Measurements from ENCODE around the gene TRIM10.

Gene TRIM10

GRCh38 chr6:30160785-30161531 is at the start of gene TRIM10:
Gene TRIM10 (minus strand): TSS chr6:30161211. CDS start chr6:30160858, 353 bp downstream.
- no peak for DNase-seq (ENCODE audit: low read depth)

GRCh38 chr6:30207619-30208295 is 46.7 kb upstream of the TRIM10 start:
- DNase-seq (ENCODE audit: low read depth) = no peak

- DNase-seq (ENCODE audit: low read depth) = no peak
Measured at GRCh38 chr6:30206799-30207618, 46.0 kb upstream of the TRIM10 start.

- DNase-seq (ENCODE audit: low read depth) = no peak
Measured at GRCh38 chr6:30206152-30206551, 45.1 kb upstream of the TRIM10 start.

- DNase-seq (ENCODE audit: low read depth) = no peak
Measured at GRCh38 chr6:30204116-30204515, 43.1 kb upstream of the TRIM10 start.

GRCh38 chr6:30202366-30202765 is 41.4 kb upstream of the TRIM10 start:
- DNase-seq (ENCODE audit: low read depth) = no peak

- no peak for DNase-seq (ENCODE audit: low read depth)
Measured at GRCh38 chr6:30200551-30201281, 39.7 kb upstream of the TRIM10 start.

GRCh38 chr6:30198166-30199084 is 37.4 kb upstream of the TRIM10 start:
- DNase-seq (ENCODE audit: low read depth) = no peak

GRCh38 chr6:30196376-30196775 is 35.4 kb upstream of the TRIM10 start:
- no peak for DNase-seq (ENCODE audit: low read depth)

- DNase-seq (ENCODE audit: low read depth) = no peak
Measured at GRCh38 chr6:30195951-30196350, 34.9 kb upstream of the TRIM10 start.

- DNase-seq (ENCODE audit: low read depth) = no peak
Measured at GRCh38 chr6:30194797-30195690, 34.0 kb upstream of the TRIM10 start.

GRCh38 chr6:30192076-30192475 is 31.1 kb upstream of the TRIM10 start:
- DNase-seq (ENCODE audit: low read depth) = no peak

GRCh38 chr6:30188541-30188940 is 27.5 kb upstream of the TRIM10 start:
- no peak for DNase-seq (ENCODE audit: low read depth)

- no peak for DNase-seq (ENCODE audit: low read depth)
Measured at GRCh38 chr6:30185846-30186484, 25.0 kb upstream of the TRIM10 start.

GRCh38 chr6:30184417-30185031 is 23.5 kb upstream of the TRIM10 start:
- DNase-seq (ENCODE audit: low read depth) = no peak

- no peak for DNase-seq (ENCODE audit: low read depth)
Measured at GRCh38 chr6:30180145-30180544, 19.1 kb upstream of the TRIM10 start.

- DNase-seq (ENCODE audit: low read depth) = no peak
Measured at GRCh38 chr6:30178837-30179236, 17.8 kb upstream of the TRIM10 start.

GRCh38 chr6:30175765-30176164 is 14.8 kb upstream of the TRIM10 start:
- no peak for DNase-seq (ENCODE audit: low read depth)

- DNase-seq (ENCODE audit: low read depth) = no peak
Measured at GRCh38 chr6:30172681-30173080, 11.7 kb upstream of the TRIM10 start.

Measured in stimulated activated CD8-positive, alpha-beta memory T cell treated with anti-CD3 and anti-CD28 coated beads, Interleukin-15, amount 100 ng/mL, for 24 hours (primary cell).